Colonic mucosa (tissue), 4 donors: Measurements from ENCODE around the gene BICC1. TPM values are rescaled to one million over a fixed set of nuclear protein-coding genes. Genes with fewer than 3 reads are reported as not detected.

Source experiments
- DNase-seq: peaks from one replicate; pipeline ENCODE4 v3.0.0-alpha.2; 2020
- H3K27ac ChIP-seq: fragments of 200-600 bp; one replicate; pipeline ENCODE4 v1.8.0; 2021
- H3K27me3 ChIP-seq: fragments of 200-600 bp; one replicate; pipeline ENCODE4 v1.8.0; 2021
- H3K36me3 ChIP-seq: fragments of 200-600 bp; one replicate; pipeline ENCODE4 v1.8.0; 2021
- H3K4me1 ChIP-seq: fragments of 200-600 bp; one replicate; pipeline ENCODE4 v1.8.0; 2021; ENCODE audit warnings: mild to moderate bottlenecking
- H3K4me3 ChIP-seq: fragments of 200-600 bp; one replicate; pipeline ENCODE4 v1.8.0; 2021
- H3K9ac ChIP-seq, 2 donors: one replicate each; pipeline ENCODE4 v1.7.0; 2013; ENCODE audit warnings: control low read depth in 2 of 2, low read depth in 2 of 2, low read length in 2 of 2
- H3K9me3 ChIP-seq: fragments of 200-600 bp; one replicate; pipeline ENCODE4 v1.8.0; 2021
- intact Hi-C: fragments of 100-400 bp; cut with DNase I; formaldehyde crosslinking; loops from one replicate; pipeline ENCODE4 v1.14.1; 2022
- total RNA-seq, 2 donors: library from RNA; stranded (reverse); fragmentation: NEBNext Ultra II Directional in 1 of 2; extraction: Animal tissue kit (Norgen Biotek cat#: 25700) in 1 of 2; gene quantifications; one replicate each; pipeline ENCODE4 v1.2.1, GENCODE V29; 2021
- TF ChIP-seq, protein P1 (sequence below): fragments of 200-600 bp; IDR thresholded peaks from one replicate; pipeline ENCODE4 v1.8.0; 2022; ENCODE audit warnings: antibody characterized with exemption, mild to moderate bottlenecking
- donor health status: healthy.
- donor health status: DM: no; HTN: no; CAD: no.
- donor health status: DM: no; HTN: no; CAD: no.

The BICC1 gene
- total RNA-seq, 2 donors from 2014 or later = 1.3 to 2.9 TPM

- no peak for DNase-seq
- no peak overlapping the region for H3K9ac ChIP-seq
- no peaks in the 10 kb centered on the region for H3K27me3 ChIP-seq
- H3K27ac ChIP-seq = no peak overlapping the region
- H3K36me3 ChIP-seq = no peaks in the 10 kb centered on the region
- no peak overlapping the region for H3K4me3 ChIP-seq
- H3K9me3 ChIP-seq = no peaks in the 10 kb centered on the region
- TF ChIP-seq, protein P1, sequence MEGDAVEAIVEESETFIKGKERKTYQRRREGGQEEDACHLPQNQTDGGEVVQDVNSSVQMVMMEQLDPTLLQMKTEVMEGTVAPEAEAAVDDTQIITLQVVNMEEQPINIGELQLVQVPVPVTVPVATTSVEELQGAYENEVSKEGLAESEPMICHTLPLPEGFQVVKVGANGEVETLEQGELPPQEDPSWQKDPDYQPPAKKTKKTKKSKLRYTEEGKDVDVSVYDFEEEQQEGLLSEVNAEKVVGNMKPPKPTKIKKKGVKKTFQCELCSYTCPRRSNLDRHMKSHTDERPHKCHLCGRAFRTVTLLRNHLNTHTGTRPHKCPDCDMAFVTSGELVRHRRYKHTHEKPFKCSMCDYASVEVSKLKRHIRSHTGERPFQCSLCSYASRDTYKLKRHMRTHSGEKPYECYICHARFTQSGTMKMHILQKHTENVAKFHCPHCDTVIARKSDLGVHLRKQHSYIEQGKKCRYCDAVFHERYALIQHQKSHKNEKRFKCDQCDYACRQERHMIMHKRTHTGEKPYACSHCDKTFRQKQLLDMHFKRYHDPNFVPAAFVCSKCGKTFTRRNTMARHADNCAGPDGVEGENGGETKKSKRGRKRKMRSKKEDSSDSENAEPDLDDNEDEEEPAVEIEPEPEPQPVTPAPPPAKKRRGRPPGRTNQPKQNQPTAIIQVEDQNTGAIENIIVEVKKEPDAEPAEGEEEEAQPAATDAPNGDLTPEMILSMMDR = no peak
- intact Hi-C loops = no loop called here
- no peaks in the 10 kb centered on the region for H3K4me1 ChIP-seq
These were observed 16.5 kb downstream of the BICC1 start for GRCh38 chr10:58529077-58529728.

DNA sequence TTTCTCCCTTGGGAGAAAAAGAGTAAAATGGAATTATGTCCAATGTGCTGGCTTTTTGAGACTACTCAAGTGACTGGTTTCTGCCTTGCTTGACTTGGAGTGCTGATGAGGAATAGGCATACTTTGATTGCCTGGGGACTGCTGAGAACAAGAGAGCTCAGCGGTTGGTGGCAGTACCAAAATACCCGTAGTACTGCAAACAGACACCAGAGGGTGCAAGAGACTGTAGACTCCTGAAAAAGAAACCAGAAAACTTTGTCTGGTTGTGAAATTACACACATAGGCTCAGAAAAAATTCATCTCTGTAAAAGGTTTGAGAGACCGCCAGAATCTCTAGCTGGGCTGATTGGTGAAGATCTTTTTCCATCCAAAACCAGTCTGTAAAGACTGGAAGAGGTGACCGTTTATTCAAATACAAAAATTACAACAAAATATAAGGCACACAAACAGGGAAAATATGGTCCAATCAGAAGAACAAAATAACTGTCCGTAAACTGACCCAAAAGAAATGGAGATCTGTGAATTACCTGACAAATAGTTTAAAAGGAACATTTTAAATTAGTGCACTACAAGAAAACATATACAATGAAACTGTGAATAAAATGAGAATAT, 18.5 kb downstream of the BICC1 start:
- Histone ChIP-seq H3K27ac (no peak overlapping the region), H3K9me3 (no peaks in the 10 kb centered on the region), H3K4me3 (no peak overlapping the region), H3K9ac (no peak overlapping the region), H3K4me1 (no peaks in the 10 kb centered on the region), H3K27me3 (no peaks in the 10 kb centered on the region), H3K36me3 (no peaks in the 10 kb centered on the region)
- peak; percentile 66 for DNase-seq
- TF ChIP-seq, protein P1 = peak; percentile 80
- intact Hi-C loops = loop anchor here (5.0 kb wide), 1 partner anchor 111 kb away; no protein-coding TSS in a partner anchor

- H3K4me1 ChIP-seq = no peaks in the 10 kb centered on the region
- H3K9ac ChIP-seq = no peak overlapping the region
- no peaks in the 10 kb centered on the region for H3K27me3 ChIP-seq
- no peak overlapping the region for H3K4me3 ChIP-seq
- H3K27ac ChIP-seq = no peak overlapping the region
- H3K36me3 ChIP-seq = no peaks in the 10 kb centered on the region
- H3K9me3 ChIP-seq = no peaks in the 10 kb centered on the region
- intact Hi-C loops = no loop called here
- DNase-seq = no peak
- TF ChIP-seq, protein P1 = no peak
These were observed 22.6 kb downstream of the BICC1 start for GRCh38 chr10:58535311-58535710.

- Histone ChIP-seq H3K27me3 (no peaks in the 10 kb centered on the region), H3K4me3 (no peak overlapping the region), H3K9ac (no peak overlapping the region), H3K4me1 (no peaks in the 10 kb centered on the region), H3K9me3 (no peaks in the 10 kb centered on the region), H3K36me3 (no peaks in the 10 kb centered on the region), H3K27ac (no peak overlapping the region)
- TF ChIP-seq, protein P1 = no peak
- no peak for DNase-seq
- intact Hi-C loops = no loop called here
These were observed 30.5 kb downstream of the BICC1 start for GRCh38 chr10:58543141-58543540.

DNA sequence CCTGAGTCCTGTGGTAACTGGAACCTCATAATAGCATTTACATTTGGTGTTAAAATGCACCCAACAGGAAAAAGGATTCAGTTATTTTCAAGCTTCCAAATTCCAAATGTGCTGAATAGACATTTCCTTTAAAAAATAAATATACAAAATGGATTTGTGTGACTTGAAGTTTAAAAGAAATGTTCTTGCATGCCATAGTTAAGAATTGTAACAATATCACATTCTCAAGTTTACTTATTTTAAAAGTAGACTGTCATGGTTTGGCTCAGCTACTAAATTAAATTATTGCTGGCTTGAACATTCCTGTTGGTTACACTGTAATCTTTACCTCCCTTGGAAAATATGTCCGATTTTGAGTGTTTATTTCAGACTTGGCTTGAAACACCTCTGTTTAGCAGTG, 31.5 kb downstream of the BICC1 start:
- Histone ChIP-seq H3K27me3 (no peaks in the 10 kb centered on the region), H3K36me3 (no peaks in the 10 kb centered on the region), H3K4me3 (no peak overlapping the region), H3K9ac (no peak overlapping the region), H3K9me3 (no peaks in the 10 kb centered on the region), H3K4me1 (no peaks in the 10 kb centered on the region), H3K27ac (no peak overlapping the region)
- DNase-seq = no peak
- intact Hi-C loops = no loop called here
- TF ChIP-seq, protein P1 = no peak
